ENCODE results near the gene TMEM273.
A peak's percentile ranks its signal among the peaks of the same experiment; 100 is the strongest.

Gene TMEM273, protein sequence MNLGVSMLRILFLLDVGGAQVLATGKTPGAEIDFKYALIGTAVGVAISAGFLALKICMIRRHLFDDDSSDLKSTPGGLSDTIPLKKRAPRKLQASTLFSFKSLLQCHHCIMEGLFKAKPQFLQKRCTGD
- 31.1 to 48.1 reads per million in 2 donors for total RNA-seq

DNA sequence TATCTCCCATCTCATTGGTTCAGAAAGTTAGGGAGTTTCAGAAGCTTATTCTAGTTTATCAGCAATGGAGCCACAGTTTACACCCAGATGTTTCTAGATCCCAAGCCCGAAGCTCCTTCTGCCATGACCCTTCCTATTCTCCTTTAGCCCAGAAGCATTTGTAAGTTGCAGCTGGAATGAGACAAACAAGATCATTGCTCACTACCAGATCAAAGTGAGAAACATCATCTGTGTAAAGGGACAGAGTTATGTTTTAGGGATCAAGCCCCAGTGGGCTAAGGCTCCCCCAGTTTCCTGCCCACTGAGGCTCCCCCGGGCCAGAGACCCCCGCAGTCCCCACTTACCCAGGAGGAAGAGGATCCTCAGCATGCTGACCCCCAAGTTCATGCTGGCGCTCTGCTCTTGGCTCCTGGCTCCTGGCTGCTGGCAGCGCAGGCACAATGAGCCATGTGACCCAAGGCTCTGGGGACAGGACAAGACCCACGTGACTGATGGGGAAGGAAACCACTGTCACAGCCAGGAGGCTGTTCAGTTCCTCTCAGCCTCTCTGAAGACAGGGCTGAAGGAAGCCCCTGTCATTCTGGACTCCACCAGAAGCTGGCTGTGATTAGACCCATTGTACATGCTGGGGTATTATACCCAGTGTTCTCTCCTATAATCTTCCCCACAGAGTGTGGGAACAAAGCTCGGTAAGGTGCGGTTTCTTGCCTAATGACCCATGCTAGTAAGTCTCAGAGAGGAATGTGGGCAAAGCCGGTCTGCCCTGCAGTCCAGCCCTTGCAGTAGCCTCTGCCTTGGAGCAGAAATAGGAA is at the start of gene TMEM273:
Gene TMEM273, minus strand, starts transcription at position 442 of the 812 bp plus-strand sequence. Its CDS starts 55 bp downstream, at position 387.
- peak; percentile 36 for DNase-seq

DNA sequence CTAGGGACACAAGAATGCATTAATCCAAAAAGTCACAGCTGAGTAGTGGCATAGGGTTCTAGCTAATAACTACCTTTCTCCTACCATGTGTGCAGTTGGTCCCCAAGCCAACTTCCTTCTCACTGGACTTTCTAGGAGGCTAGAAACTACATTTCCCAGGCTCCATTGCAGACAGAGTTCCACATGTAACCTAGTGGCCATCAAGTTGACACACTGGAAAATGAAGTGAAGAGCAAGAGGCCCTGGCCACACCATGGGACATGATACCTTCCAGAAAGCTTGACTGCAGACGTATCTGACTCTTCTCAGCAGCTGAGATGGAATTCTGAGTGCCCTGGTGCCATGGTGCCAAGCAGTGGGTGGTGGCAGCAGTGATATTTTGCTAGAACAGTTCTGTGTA is 49.8 kb upstream of the TMEM273 start:
- DNase-seq, result no peak

DNA sequence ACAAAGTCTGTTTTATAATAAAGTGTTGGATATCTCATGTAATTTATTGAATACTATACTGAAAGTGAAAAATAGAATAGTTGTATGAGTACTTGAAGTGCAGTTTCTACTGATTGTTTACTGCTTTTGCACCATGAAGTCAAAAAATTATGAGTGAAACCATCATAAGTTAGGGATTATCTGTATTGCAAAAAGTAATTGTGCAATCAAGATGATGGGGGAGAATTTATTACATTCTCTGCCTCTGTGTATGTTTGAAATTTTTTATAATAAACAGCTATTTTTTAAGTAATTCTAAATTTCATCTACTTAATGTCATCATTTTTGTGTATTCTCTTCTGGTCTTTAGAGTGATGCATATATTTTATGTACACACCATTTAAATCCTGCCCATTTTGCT is 47.2 kb upstream of the TMEM273 start:
- no peak for DNase-seq

DNA sequence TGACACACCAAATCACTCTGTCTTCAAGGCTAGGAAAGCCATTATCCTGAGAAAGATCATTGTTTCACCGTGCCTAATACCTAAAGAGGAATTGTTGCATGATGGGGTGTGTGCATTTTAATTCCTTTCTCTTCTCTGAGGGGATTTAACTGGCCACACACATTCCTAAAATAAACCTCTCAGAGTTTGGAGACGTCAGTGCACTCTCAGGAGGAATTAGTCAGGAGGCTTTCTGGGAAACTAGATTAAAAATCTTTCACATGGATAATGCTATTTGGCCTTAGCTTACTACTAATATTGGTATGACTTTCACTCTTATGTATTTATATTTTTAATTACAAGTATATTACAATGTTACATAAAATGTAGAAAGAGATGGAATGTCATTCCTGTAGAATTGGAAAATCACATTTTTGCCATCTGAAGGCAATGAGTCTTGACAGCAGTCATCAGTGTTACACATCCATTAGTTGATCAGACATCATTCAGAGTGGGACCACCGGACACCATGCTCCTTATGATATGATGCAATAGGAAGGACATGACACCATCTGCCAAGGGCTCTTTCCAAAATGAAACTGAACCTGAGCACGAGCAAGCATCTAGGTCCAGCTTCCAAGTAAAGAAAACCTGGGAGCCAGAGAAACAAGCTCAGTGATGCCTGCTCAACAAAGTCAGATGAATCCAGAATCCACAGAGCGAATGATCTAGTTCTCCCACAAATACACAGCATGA is 43.1 kb upstream of the TMEM273 start:
- DNase-seq, result no peak

DNA sequence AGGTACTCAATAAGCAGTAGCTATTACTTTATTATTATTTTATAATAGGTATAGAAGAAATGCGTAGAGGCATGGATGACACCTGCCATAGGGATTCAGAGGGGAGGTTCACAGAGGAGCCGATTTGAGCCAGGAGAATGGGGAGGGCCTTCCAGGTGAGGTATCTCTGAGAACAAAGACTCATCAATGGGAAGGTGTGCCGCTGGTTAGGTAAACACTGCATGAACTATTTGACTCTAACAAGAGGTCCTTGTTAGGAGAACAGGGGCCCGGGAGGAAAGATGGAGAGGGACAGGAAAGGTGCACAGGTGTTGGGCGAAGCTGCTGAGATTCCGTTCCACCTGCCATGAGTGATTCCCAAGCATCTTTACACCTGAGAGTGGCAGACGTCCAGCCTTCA is 41.8 kb upstream of the TMEM273 start:
- DNase-seq, result no peak

DNA sequence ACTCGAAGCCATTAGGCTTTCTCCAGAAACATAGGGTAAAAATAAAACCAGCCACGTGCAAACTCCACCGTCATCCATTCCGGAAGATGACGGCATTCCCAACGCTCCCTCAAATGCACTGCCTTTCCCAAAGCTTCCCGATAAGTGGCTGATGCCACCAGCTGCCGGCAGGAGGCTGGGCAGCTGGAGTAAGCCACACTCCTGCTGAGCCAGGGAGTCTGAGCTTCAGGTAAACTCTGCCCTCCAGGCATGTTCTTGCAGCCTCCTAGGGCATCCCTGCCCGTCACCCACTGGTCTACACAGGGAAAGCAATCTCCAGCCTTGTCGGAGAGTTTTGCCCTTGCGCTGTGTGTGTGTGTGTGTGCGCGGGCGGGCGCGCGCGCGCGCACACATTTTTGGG is 40.5 kb upstream of the TMEM273 start:
- DNase-seq, result no peak

DNA sequence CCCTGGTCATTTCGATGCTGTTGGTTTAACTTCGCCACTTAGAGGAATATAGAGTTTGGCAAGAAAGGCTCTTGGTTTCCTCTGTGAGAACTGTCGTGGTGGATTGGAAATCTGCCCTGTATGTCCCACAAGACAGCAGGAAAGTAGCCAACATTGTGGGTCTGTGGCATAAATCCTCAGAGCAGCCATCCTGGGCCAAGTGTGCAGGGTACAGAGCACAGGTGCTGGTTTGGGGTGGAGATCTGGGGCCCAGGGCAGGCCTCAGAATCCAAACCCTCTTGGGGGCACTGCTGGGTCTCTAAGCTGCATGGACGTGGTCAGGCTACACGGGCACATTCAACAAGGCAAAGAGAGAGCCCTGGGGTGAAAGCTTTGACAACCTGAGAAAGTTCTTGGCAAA is 39.2 kb upstream of the TMEM273 start:
- no peak for DNase-seq

DNA sequence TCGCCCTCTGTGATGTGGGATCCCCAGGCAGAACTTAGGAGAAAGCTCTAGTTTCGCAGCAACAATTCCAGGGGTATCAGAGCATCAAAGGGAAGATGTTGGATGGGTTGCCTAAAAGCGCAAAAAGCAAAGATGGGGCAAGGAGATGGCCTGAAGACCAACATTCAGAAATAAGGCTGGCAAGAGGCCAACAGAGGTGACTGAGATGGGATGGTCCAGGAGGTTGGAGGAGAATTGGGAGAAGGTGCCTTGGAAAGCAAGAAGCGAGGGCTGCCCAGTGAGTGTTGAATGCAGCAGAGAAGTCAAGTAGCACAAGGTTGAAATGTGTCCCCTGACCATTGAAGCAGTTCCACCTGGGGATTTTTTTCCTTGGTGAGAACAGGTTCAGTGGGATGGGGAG is 38.4 kb upstream of the TMEM273 start:
- no peak for DNase-seq

DNA sequence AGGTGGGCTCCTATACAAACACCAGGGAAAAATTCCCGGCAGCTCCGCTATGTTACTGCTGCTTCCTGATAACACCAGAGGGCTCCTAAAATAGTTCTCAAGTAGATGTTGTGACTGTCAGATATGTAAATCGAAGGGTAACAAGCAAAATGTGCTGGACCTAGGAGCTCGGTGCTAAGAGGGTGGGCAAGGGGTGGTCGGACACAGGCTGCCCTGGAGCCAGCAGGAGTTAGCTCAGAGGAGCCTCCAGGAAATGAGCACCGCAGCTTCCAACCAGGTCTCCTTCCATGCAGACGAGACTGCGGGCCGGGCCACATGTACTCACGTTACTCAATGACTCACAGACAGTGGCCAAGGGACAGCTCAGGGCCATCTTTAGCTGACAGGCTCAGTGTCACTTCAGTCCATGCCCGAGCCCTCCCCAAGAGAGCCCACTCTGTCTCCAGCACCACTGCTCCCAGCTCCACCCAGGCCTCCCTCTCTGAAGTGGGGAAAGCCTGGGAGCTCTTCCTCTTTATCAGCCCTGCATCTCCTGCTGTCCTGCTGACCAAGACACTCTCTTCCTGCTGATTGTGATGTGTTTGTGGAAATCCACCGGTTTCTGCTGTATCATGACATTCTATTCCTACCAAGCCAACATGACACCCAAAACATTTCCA is 37.2 kb upstream of the TMEM273 start:
- no peak for DNase-seq

DNA sequence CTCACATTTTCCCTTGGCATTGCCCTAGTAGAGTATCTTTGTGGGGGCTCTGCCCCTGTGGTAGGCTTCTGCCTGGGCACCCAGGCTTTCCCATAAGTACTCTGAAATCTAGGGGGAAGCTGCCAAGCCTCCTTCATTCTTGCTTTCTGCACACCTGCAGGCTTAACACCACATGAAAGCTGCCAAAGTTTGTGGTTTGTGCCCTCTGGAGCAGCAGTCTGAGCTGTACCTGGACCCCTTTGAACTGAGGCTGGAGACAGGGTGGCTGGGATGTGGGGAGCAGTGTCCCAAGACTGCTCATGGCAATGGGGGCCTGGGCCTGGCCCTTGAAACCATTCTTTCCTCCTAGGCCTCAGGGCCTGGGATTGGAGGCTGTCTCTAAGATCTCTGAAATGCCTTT is 35.0 kb upstream of the TMEM273 start:
- no peak for DNase-seq

DNA sequence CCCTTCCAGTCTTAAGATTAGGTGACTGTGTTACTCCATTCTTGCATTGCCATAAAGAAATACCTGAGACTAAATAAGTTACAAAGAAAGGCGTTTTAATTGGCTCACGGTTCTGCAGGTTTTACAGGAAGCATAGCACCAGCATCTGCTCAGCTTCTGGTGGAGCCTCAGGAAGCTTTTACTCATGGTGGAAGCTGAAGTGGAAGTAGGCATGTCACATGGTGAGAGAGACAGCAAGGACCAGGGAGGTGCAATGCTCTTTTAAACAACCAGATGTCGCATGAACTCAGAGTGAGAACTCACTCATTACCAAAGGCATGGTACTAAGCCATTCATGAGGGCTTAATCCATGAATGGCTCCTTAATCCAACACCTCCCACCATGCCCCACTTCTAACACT is 34.0 kb upstream of the TMEM273 start:
- DNase-seq, result no peak

DNA sequence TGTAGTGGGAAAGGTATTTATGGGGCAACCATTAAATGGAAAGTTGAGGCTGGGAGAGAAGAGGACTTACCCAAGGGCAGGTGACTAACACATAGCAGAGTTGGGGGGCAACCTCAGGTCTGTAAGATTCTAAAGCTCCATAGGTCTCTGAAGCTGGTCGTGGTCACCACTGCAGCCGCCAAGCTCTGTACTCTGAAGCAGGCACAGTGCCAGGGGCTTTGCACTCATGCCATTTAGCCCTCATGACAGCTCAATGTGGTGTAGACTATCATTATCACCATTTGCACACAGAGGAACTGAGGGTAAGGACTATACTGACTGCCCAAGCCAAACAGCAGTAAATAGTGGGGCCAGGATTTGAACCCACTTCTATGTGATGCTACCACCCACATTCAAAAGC is 32.5 kb upstream of the TMEM273 start:
- DNase-seq, result no peak

DNA sequence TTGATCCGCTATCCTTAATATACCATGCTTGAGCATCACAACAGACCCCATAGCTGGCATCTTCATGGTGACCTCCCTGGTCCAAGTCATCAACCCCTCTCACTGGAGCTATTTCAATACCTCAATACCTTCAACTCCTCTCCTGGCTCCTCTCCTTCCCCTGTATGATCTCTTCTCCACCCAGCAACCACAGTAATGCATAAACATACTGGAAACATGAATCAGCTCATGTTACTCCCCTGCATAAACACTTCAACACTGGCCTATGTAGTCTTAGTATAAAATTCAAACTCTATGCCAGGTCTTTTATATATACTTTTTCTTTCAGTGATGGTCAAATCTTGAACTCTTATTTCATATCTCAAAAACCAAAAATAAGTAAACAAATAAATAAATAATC is 31.8 kb upstream of the TMEM273 start:
- DNase-seq, result no peak

DNA sequence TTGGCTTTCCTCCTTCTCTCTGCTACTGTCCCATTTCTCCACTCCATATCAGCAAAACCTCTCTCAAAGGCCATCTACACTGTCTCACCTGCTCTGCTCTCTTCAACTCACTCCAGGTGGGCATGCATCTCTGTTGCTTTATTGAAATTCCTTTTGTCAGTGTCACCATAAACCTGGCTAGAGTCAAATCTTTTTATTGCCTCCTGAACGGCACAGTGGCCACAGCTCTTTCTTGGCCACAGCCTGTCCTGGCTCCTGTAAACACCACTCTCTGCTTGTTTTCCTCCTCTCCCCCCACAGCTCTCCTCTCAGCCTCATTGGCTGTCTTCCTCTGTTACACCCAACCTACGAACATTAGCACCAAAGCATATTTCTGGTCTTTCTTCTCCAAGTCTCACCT is 31.1 kb upstream of the TMEM273 start:
- no peak for DNase-seq

DNA sequence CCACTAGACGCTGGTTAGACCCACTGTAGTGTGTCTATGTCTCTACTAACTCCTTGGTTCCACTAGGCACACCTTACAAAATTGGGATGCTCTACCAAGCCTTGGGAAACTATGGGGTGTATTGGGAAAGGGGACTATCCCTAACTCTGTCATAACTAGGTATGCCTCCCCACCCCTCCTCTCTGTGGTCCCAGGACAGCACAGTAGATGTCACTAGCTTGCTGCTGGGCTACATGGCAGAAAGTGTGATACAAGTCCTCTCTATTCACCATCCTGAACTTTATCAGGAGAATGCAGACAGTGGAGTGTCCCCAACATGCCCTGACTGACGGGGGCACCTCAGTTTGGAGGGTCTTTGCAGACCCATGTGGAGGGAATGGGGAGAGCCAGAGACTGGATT is 30.3 kb upstream of the TMEM273 start:
- no peak for DNase-seq

DNA sequence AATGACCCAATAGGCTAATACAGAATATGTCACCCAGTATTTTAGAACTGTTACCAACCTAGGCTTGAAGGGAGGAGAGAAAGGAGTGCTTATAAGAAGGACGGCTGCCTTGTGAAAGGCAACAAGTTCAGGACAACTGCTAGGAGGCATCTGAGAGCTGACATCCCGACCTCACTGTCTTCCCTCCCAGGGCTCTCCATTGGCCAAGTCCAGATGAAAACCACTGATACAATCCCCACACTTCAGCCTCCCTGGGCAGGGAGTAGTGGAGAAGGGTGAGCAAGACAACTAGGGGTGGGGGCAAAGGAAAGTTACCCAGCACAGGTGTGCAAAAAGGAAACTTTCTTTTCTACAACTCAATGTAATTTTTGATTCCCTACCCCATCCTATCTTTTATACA is 29.5 kb upstream of the TMEM273 start:
- no peak for DNase-seq

DNA sequence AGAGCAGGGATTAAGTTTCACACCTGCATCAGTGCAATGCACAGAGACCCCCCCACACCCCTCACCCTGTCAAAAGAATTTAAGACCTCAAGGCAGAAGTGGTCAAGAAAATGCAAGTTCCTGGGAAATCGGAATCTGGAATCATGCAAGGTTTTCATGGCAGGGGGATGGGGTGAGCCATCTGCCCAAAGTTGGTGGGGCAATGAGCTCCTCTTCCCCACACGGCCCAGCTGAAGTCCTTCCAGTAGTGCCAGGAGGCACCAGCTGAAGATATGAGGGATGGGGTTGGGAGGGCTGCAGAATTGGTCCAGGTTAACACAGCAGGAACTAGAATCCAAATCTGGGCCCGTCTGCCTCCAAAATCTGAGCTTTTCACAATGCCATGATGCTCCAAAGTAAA is 25.0 kb upstream of the TMEM273 start:
- DNase-seq, result no peak

DNA sequence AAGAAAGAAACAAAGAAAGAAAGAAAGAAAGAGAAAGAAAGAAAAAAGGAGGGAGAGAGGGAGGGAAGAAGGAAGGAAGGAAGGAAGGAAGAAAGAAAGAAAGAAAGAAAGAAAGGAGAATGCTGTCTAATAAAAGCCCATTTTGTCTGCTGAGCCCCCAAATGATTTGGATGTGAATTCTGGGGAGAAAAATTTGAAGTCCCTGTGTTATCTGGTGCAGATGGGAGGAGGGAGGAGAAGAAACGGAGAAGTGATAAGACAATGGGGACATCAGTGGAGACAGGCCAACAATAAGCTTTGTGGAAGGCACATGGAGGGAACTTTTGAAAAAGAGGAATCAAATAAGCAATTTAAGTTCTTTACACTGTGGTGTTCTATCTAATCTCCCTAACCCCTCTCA is 24.6 kb upstream of the TMEM273 start:
- no peak for DNase-seq

DNA sequence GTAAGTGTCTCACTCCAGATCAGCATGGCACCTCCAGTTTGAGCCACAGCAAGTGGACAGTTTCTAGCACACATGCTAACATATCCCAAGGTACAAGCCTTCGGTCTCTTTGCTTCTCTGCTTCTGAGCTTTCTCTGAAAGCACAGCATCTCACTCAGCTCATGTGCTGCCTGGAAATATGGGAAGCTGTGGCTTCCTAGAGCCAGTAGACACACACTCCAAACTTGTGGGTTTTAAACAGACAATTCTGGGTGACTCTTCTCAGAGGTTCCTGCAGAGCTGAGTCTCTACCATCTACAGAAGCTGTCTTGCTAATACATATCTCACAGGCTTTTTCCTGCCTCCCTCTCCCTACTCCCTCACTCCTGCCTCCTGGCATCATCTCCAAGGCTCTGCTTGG is 23.9 kb upstream of the TMEM273 start:
- no peak for DNase-seq

DNA sequence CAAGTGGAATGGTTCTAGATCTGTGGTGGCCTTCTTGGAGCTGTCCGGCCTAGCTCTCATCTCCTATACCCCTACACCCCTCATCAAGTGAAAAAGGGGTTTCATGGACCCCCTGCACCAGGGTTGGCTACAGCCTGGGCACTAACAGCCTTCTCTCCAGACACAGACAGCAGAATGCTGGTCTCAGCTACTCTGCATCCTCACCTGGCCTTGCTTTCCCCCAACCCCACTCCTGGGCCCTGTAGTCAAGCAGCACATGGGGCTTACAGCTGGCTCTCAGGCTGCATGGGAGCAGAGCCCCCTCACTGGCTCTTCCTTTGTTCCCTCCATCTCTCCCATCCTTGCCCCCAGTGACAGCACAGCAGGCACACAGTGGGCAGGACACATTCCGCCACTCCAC is 20.8 kb upstream of the TMEM273 start:
- DNase-seq, result no peak

DNA sequence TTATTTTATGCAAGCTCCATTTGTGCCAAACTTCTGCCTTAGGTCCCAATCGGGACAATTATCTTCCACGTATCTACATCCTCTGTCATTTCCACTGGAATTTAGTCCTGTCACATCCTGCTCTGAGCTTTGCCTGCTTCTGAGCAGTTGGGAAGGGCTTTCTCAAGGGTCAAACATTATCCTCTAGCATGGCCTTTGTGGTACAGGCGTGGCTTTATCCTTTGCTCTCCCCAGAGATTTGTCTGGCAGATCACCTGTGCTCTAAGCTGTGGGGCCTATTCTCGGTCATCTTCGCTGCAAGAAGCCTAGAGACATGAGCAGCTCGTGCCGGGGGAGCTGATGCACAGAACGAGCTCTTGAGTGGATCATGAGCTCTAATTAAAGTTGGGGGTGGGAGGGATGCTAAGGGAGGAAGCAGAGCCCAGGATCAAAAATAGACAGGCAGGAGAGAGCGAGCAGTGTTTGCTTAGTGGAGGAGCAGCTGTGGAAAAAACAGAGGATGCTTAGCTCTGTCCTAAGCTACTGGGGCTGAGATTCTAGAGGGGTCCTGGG is 19.8 kb upstream of the TMEM273 start:
- DNase-seq, result no peak

DNA sequence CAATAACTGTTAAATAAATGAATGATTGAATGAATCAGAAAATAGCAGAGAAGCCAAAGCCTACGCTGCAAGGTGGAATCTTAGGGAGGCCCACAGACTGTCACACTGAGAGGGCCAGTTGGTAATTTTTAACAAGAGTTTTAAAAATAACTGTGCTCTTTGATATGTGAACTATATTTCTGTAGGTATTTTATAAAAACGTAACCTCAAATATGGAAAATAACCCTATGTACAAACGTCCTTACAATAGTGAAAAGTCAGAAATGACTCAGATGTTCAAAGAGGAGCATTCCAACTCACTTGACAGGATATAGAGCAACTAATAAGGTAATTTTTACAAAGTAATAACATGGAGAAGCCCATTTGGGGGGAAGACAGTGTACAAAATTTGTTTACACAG is 18.9 kb upstream of the TMEM273 start:
- no peak for DNase-seq

DNA sequence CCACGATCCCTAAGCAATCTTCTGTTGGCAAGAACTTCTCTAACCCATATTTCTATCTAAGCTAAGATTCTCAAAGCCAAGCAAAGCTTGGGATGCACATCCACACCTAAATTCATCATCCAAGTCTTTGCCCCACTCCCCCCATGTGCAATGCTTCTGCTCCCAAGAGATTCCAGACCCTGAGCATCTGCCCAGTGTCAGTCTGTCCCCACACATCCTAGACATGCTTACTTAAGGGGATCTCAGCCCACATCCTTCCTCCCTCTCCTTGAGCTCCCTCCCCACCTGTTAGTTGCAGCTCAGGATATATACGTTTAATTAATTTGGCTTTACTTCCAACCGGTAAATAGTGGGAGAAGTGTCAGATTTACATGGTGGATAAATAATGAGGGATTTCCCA is 17.0 kb upstream of the TMEM273 start:
- no peak for DNase-seq
